Activated T-cell treated with anti-CD3 and anti-CD28 coated beads for 24 hours (primary cell): ENCODE data around the gene LCN10.
"Not testable (repeated sequence)": the region's sequence is repeated elsewhere in the genome, so short reads cannot be mapped to it uniquely, and the experiment has no call there.

ENCODE experiments used
- DNase-seq: peaks from one replicate; pipeline ENCODE4 v3.0.0-alpha.2; 2020; ENCODE audit warnings: low read depth

LCN10 gene

DNA sequence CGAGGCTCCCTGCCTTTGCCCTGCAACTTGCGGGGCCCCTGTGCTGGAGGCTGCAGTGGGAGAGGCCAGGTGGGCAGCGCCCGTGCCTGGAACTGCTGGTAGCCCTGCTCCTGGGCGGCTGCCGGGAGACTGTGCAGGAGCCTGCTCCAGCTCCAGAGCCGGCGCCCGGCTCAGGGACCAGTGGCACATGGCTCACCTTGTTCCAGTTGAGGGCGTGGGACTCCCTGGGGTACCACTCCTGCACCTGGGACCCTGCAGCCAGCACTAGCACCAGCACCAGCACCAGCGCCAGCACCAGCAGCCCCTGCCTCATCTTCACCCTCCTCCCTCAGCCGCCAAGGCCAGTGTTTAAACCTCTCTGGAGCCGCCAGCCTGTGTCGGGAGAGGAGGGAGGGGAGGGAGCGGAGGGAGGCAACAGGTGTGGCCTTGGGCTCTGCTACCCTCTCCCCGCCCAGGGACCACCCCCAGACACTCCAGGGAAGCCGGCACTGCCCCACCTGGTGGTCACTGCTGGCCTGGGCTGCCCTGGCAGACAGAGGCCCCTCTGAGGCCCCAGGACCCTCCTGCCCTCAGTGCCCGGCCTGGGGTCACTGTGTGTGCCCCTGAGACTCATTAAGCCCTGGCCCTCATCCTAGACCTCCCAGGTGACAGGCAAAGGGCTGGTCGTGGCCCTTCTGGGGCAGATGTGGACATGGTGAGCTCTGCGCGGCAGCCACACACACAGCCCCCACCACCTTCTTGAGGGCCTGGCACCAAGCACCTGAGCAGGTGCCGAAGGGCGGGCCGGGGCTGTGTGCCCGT is at the start of gene LCN10:
TSS of gene LCN10 (minus strand) at position 350 of the 801 bp plus-strand sequence. CDS start at position 313, 37 bp downstream.
- DNase-seq: no peak

GRCh38 chr9:136791516-136792276 is 49.0 kb upstream of the LCN10 start:
- DNase-seq: peak; percentile 52

GRCh38 chr9:136790640-136791515 is 48.1 kb upstream of the LCN10 start, which contains the start of gene TMEM141:
TSS of gene TMEM141 (plus strand) at chr9:136791344. CDS start at chr9:136791371, 27 bp downstream.
- DNase-seq: peak; percentile 100

DNA sequence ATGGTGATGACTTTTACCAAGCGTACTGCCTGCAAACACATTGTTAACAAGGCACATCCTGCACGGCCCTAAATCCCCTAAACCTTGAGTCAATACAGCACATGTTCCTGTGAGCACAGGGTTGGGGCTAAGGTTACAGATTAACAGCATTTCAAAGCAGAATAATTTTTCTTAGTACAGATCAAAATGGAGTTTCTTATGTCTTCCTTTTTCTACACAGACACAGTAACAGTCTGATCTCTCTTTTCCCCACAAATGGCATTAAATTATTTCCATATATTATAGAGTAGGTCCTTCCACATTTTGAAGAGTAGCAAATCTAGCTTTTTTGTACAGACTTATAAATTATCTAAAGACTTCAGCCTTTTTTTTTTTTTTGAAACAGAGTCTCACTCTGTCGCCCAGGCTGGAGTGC is 46.8 kb upstream of the LCN10 start:
- no peak for DNase-seq

DNA sequence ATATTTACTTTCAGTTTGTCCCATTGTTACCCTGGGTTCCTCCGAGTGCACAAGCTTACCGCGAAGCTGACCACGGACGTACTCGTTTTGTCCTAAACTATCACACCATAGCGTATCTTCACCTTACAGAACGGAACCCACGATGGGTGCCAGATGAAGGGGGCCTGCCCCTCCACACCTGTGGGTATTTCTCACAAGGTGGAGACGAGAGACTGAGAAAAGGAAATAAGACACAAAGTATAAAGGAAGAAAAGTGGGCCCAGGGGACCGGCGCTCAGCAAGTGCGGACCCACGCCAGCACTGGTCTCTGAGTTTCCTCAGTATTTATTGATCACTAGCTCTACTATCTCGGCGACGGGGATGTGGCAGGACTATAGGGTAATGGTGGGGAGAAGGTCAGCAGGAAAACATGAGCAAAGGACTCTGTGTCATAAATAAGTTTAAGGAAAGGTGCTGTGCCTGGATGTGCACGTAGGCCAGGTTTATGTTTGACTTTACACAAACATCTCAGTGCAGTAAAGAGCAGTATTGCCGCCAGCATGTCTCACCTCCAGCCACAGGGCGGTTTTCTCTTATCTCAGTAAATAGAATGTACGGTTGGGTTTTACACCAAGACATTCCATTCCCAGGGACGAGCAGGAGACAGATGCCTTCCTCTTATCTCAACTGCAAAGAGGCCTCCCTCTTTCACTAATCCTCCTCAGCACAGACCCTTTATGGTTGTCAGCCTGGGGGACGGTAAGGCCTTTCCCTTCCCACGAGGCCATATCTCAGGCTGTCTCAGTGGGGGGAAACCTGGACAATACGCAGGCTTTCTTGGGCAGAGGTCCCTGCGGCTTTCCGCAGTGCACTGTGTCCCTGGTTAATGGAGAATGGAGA is 46.1 kb upstream of the LCN10 start:
- DNase-seq: not testable (repeated sequence)

DNA sequence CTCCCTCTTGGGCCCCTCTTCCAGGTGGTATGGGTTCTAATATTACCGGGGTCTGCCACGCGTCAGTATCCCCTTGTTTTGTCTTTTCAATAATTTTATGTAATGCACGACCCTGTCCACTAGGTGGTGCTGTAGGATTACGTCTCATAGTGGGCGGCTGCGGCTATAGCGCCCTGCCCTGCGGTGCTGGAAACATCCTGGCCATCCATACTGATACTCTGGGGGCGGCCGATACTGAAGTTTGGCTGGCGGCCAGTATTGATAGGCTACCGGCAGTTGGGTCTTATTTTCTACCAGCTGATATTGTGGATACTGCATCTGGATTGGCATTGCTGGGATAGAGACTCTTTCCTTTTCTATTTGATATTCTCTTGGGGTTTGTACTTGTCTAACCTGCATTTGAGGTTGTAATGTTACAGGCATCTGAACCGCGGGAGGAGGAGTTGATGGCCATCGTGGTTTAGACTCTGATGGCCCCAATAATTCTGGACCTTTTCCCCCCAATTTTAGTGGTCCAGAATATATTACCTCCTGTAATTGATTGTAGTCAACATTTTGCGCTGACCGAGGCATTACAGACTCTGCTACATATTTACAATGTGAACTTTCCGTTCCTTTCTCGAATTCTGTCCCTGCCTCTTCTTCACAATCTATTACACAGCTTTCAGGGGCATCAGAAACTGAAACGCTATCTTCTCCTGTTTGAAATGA is 45.1 kb upstream of the LCN10 start:
- DNase-seq: peak; percentile 64

GRCh38 chr9:136786983-136787382 is 44.2 kb upstream of the LCN10 start:
- DNase-seq: not testable (repeated sequence)

DNA sequence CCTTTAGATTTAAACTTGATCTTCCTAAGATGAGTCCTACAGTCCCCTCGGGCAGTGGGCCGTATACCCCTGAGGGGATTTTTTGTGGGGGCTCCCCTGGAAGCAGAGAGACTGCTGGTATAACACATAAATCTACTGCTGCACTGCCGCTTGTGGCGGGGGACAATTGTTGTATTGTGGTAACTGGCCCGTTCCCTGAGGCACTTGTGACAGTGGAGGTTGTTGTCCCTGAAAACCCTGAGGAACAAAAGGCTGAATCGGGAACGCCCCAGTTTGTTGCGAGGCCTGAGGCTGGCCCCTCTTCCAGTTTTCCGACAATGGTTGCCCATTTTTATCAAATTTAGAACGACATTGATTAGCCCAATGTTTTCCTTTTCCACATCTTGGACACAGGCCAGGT is 43.7 kb upstream of the LCN10 start:
- DNase-seq: no peak

DNA sequence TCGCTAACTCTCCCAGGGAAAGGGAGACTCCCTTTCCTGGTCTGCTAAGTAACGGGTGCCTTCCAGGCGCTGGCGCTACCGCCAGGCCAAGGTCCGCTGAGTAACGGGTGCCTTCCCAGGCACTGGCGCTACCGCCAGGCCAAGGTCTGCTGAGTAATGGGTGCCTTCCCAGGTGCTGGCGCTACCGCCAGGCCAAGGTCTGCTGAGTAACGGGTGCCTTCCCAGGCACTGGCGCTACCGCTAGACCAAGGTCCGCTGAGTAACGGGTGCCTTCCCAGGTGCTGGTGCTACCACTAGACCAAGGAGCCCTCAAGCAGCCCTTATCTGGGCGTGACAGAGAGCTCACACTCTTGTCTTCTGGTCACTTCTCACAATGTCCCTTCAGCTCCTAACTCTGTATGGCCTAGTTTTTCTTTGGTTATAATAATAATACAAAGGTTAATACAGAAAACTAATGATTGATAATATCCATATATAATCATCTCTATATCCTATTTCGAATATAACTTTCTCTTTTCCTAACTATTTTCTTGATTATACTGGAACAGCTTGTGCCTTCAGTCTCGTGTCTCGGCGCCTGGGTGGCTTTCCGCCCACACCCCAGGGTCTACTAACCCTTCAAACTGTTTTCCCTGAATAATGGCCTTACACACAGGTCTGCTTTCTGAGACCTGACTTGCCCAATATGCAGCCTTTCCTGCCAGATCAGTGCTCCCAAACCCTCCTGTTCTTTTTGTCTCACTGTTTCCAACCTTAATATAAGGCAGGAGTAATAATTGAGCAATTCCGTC is 43.0 kb upstream of the LCN10 start:
- not testable (repeated sequence) for DNase-seq

DNA sequence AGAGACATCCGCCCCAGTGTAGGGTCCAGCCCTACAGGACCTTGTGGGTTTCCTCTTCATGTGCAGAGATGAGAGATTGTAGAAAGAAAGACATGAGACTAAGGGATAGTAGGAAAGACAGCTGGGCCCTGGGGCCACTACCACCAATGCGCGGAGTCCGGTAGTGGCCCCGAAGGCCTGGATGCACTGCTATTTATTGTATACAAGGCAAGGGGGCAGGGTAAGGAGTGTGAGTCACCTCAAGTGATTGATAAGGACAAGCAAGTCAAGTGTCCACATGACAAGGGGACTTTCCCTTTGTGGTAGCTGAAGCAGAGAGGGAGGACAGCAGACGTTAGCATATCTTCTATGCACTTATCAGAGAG is 42.2 kb upstream of the LCN10 start:
- DNase-seq: no peak

- DNase-seq: no peak
These were observed 41.7 kb upstream of the LCN10 start for GRCh38 chr9:136784249-136784996.

- DNase-seq: no peak
These were observed 39.7 kb upstream of the LCN10 start for GRCh38 chr9:136782452-136782851.

GRCh38 chr9:136779808-136780207 is 37.1 kb upstream of the LCN10 start:
- no peak for DNase-seq

DNA sequence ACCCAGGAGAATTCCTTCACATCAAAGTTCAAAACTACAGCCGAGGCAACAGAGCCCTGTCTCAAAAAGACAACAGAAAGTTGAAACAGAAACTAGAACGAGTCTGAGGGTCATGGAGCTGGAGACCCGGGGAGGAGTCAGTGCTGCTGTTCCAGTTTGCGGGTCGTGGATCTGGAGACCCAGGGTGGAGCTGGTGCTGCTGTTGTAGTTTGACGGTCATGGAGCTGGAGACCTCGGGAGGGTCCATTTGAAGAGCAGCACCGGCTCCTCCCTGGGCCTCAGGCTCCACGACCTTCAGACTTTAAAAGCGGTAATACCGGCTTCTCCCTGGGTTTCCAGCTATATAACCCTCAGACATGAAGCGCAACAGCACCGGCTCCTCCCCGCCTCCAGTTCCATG is 34.6 kb upstream of the LCN10 start:
- DNase-seq: no peak

DNA sequence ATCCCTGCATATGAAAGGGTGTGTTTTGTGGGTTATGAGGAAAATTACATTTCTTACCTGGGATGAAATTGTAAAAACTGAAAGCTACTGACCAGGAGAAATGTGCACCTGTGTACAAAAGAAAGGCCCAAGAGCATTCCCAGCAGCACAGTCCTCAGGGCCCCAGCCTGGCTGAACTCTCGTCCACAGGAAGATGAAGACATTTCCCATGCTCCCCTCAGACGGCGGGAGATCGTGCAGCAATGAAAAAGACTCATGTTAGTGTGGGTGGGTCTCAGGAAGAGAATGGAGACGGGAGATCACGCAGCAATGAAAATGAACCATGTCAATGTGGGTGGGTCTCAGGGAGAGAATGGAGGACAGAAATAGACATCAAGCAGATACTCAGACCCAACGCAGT is 34.2 kb upstream of the LCN10 start:
- DNase-seq: no peak

DNA sequence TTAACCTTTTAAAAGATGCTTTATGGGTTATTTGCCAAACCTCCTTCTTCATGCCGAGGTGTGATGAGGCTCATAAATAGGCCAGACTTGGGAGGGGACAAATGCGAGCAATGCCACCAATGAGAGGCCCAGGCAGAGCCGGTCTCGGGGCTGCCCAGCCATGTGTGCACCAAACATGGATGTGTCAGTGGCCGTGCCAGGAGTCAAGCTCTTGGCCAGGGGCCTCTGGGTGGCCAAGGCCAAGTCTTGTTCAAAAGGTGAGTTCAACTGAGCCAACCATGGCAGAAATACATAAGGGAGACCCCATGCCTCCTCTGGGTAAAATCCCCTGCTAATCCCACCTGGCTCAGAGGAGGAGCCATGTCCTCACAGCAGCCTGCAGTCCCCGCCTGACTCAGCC is 32.5 kb upstream of the LCN10 start:
- DNase-seq: no peak

DNA sequence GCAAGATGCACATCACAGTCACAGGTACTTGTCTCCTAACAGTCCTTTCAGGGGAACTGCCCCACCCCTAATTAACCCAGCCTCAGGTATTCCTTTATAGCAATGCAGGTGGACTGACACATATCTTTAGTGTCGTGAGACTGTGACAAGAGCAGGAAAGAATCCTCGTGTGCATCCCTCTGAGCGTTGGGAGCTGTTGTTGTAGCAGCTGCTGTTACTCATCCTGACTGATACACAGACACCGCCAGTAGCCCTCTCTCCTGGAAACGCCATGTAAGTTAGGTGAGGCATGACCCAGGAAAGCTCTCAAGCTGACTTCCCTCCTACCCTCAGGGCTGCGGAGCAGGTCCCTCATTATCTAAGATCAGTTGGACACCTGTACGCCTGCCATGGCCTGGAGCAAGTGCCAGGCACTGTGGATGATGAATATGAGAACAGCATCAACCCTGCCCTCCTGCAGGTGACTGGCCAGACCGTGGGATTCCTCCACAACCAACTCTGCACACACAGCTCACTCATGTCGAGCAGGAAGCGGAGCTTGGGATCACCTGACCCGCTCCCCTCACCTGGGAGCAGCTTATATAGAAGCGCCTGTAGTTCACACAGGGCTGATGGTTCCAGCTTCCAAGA is 31.8 kb upstream of the LCN10 start:
- DNase-seq: no peak

DNA sequence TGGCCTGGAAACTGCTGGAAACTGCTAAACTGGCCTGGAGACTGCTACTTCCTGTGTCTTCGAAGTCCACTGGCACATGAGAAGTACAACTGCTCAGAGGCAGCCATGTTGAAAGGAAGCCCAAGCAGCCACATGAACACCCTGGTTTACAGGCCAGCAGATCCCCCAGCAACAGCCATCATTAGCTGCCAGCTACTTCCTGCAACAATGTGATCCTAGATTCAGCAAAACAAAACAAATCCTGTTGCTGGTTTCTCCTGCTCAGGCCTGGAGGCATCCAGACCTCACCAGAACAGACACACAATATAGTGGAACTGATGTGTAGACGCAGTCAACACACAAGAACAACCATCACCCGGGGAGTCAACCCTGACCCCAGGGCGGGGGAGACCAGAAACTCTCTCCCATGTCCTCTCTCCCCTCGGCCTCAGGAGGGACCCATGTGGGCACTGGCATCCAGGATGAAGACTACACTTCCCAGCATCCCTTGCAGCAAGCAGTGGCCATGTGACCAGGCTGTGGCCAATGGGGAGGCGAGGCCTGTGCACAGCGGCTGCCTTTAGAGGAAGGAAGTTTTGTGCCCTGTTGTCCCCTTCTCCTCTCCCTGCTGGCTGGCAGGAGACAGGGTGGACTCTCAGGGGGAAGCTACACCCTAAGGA is 30.8 kb upstream of the LCN10 start:
- no peak for DNase-seq
